Astrocyte (in vitro differentiated cells and primary cell): ENCODE measurements around the gene ANKRD61.
"Not testable (repeated sequence)": the region's sequence is repeated elsewhere in the genome, so short reads cannot be mapped to it uniquely, and the experiment has no call there.

Experiments used
- EZH2 ChIP-seq: IDR thresholded peaks from 2 replicates; pipeline ENCODE4 v1.6.1; 2012; ENCODE audit warnings: mild to moderate bottlenecking, low read length, inconsistent platforms; ENCODE audit not compliant: insufficient read depth
- TF ChIP-seq, protein P1 (sequence below): IDR thresholded peaks from 2 replicates; pipeline ENCODE4 v1.5.1; 2011; ENCODE audit warnings: low read depth, mild to moderate bottlenecking, inconsistent platforms, low read length, moderate library complexity; ENCODE audit not compliant: insufficient read depth

DNA sequence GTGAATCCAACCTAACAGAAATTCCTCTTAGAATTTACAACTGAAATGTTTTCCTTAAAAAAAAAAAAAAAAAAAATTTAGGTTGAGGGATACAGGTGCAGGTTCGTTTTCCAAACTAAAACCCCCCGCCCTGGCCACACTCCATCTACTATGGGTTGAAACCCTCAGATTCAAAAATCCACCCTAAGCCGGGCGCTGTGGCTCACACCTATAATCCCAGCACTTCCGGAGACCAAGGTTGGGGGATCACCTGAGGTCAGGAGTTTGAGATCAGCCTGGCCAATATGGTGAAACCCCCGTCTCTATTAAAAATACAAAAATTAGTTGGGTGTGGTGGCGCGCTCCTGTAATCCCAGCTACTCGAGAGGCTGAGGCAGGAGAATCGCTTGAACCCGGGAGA, 28.8 kb downstream of the ANKRD61 start:
- TF ChIP-seq, protein P1, sequence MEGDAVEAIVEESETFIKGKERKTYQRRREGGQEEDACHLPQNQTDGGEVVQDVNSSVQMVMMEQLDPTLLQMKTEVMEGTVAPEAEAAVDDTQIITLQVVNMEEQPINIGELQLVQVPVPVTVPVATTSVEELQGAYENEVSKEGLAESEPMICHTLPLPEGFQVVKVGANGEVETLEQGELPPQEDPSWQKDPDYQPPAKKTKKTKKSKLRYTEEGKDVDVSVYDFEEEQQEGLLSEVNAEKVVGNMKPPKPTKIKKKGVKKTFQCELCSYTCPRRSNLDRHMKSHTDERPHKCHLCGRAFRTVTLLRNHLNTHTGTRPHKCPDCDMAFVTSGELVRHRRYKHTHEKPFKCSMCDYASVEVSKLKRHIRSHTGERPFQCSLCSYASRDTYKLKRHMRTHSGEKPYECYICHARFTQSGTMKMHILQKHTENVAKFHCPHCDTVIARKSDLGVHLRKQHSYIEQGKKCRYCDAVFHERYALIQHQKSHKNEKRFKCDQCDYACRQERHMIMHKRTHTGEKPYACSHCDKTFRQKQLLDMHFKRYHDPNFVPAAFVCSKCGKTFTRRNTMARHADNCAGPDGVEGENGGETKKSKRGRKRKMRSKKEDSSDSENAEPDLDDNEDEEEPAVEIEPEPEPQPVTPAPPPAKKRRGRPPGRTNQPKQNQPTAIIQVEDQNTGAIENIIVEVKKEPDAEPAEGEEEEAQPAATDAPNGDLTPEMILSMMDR, result not testable (repeated sequence)
- not testable (repeated sequence) for TF ChIP-seq EZH2
